ENCODE data around the gene DDX42. TPM values are rescaled to one million over a fixed set of nuclear protein-coding genes. Genes with fewer than 3 reads are reported as not detected.

The DDX42 gene
- total and polyA plus RNA-seq, 2 experiments from 2014 or later: 57.8 to 101 TPM

- H3K4me2 ChIP-seq: no peak overlapping the region
- peaks cover 66% of the 10 kb centered on the region for H3K36me3 ChIP-seq (ENCODE audit: insufficient read depth)
- TF ChIP-seq, protein P1, sequence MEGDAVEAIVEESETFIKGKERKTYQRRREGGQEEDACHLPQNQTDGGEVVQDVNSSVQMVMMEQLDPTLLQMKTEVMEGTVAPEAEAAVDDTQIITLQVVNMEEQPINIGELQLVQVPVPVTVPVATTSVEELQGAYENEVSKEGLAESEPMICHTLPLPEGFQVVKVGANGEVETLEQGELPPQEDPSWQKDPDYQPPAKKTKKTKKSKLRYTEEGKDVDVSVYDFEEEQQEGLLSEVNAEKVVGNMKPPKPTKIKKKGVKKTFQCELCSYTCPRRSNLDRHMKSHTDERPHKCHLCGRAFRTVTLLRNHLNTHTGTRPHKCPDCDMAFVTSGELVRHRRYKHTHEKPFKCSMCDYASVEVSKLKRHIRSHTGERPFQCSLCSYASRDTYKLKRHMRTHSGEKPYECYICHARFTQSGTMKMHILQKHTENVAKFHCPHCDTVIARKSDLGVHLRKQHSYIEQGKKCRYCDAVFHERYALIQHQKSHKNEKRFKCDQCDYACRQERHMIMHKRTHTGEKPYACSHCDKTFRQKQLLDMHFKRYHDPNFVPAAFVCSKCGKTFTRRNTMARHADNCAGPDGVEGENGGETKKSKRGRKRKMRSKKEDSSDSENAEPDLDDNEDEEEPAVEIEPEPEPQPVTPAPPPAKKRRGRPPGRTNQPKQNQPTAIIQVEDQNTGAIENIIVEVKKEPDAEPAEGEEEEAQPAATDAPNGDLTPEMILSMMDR (conservative IDR thresholded peaks at IDR 0.05; ENCODE audit: low read depth in 2 of 2): no peak
- TF ChIP-seq, protein P2, sequence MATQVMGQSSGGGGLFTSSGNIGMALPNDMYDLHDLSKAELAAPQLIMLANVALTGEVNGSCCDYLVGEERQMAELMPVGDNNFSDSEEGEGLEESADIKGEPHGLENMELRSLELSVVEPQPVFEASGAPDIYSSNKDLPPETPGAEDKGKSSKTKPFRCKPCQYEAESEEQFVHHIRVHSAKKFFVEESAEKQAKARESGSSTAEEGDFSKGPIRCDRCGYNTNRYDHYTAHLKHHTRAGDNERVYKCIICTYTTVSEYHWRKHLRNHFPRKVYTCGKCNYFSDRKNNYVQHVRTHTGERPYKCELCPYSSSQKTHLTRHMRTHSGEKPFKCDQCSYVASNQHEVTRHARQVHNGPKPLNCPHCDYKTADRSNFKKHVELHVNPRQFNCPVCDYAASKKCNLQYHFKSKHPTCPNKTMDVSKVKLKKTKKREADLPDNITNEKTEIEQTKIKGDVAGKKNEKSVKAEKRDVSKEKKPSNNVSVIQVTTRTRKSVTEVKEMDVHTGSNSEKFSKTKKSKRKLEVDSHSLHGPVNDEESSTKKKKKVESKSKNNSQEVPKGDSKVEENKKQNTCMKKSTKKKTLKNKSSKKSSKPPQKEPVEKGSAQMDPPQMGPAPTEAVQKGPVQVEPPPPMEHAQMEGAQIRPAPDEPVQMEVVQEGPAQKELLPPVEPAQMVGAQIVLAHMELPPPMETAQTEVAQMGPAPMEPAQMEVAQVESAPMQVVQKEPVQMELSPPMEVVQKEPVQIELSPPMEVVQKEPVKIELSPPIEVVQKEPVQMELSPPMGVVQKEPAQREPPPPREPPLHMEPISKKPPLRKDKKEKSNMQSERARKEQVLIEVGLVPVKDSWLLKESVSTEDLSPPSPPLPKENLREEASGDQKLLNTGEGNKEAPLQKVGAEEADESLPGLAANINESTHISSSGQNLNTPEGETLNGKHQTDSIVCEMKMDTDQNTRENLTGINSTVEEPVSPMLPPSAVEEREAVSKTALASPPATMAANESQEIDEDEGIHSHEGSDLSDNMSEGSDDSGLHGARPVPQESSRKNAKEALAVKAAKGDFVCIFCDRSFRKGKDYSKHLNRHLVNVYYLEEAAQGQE (IDR thresholded peaks at IDR 0.05; ENCODE audit: unreplicated experiment): no peak
- no peak for TF ChIP-seq ZNF462 (CRISPR knock-in tag; IDR thresholded peaks at IDR 0.05)
- H3K9me3 Mint-ChIP-seq: no peaks in the 10 kb centered on the region
- H3K9me2 ChIP-seq (ENCODE audit: insufficient read depth): no peaks in the 10 kb centered on the region
- H3K4me1 ChIP-seq (ENCODE audit: insufficient read depth): no peaks in the 10 kb centered on the region
- no peaks in the 10 kb centered on the region for H3K27me3 ChIP-seq (ENCODE audit: insufficient read depth)
- H3K4me3 Mint-ChIP-seq: no peak overlapping the region
- H3K27ac Mint-ChIP-seq: no peak overlapping the region
- no peak overlapping the region for H2AFZ ChIP-seq
- H3F3A ChIP-seq (replicated peaks; ENCODE audit: low read depth): peaks cover 9% of the 10 kb centered on the region; the same call in 1 of the 2 replicates
- no peaks in the 10 kb centered on the region for H3K4me1 Mint-ChIP-seq
- no peak overlapping the region for H3K4me3 ChIP-seq
- H4K20me1 ChIP-seq (replicated peaks; ENCODE audit: insufficient read depth): peaks cover 6% of the 10 kb centered on the region; the same call in 1 of the 2 replicates
- no peaks in the 10 kb centered on the region for H3K27me3 Mint-ChIP-seq (ENCODE audit: insufficient read depth, low read depth, poor library complexity)
- H3K79me2 ChIP-seq (replicated peaks; ENCODE audit: insufficient read depth): no peaks in the 10 kb centered on the region
- ATAC-seq (no peak), DNase-seq (ENCODE audit: low spot score) (no peak)
- no peak overlapping the region for H3K27ac ChIP-seq (ENCODE audit: low read depth)
- H3K36me3 Mint-ChIP-seq (ENCODE audit: low read depth): peaks cover 78% of the 10 kb centered on the region
Measured at GRCh38 chr17:63751806-63752205, 22.2 kb upstream of the DDX42 start.
